Lung (tissue), 12 donors: ENCODE results near the gene PTTG1IP. TPM values are rescaled to one million over a fixed set of nuclear protein-coding genes. Genes with fewer than 3 reads are reported as not detected.

ENCODE experiments used
- ATAC-seq: fragments of 200-7000 bp; cut with Tn5 transposase; one replicate; pipeline ENCODE4 v1.9.1; 2020; ENCODE audit warnings: moderate number of reproducible peaks; ENCODE audit not compliant: insufficient read depth, low FRiP score
- DNase-seq, 3 donors: peaks; one replicate each; pipeline ENCODE4 v3.0.0-alpha.2; 2013 to 2017
- H3K27ac ChIP-seq, 2 donors: one replicate each; pipeline ENCODE4 v1.5.1; 2013; ENCODE audit warnings: mild to moderate bottlenecking in 2 of 2, moderate library complexity in 2 of 2, control low read depth in 1 of 2, inconsistent platforms in 1 of 2, low read depth in 1 of 2, low read length in 1 of 2
- H3K27me3 ChIP-seq, 3 donors: one replicate each; pipeline ENCODE4 v1.5.1; 2013; ENCODE audit warnings: low read length in 2 of 3; ENCODE audit not compliant: control insufficient read depth in 3 of 3, insufficient read depth in 3 of 3
- H3K36me3 ChIP-seq, 4 donors: one replicate each; pipeline ENCODE4 v1.5.1; 2013; ENCODE audit warnings: low read length in 4 of 4, mild to moderate bottlenecking in 1 of 4, moderate library complexity in 1 of 4; ENCODE audit not compliant: control insufficient read depth in 4 of 4, insufficient read depth in 4 of 4
- H3K4me1 ChIP-seq, 5 donors: one replicate each; pipeline ENCODE4 v1.5.1; 2013; ENCODE audit warnings: low read length in 5 of 5, mild to moderate bottlenecking in 2 of 5, moderate library complexity in 1 of 5; ENCODE audit not compliant: control insufficient read depth in 5 of 5, insufficient read depth in 5 of 5
- H3K4me3 ChIP-seq: one replicate; pipeline ENCODE4 v1.5.1; 2013; ENCODE audit warnings: mild to moderate bottlenecking, control low read depth, moderate library complexity
- H3K9ac ChIP-seq, 2 donors: one replicate each; pipeline ENCODE4 v1.5.1; 2013; ENCODE audit warnings: low read length in 2 of 2, control low read depth in 1 of 2; ENCODE audit not compliant: insufficient read depth in 1 of 2
- H3K9me3 ChIP-seq, 4 donors: one replicate each; pipeline ENCODE4 v1.5.1; 2013; ENCODE audit warnings: low read length in 3 of 4, mild to moderate bottlenecking in 1 of 4, moderate library complexity in 1 of 4; ENCODE audit not compliant: control insufficient read depth in 4 of 4, insufficient read depth in 3 of 4
- WGBS, 2 donors: extraction: QIAGEN DNeasy Blood & Tissue Kit; methylation state at CpG; one replicate each; pipeline ENCODE4 v1.1.7; 2013; 5-methylcytosine and 5-hydroxymethylcytosine counted together
- polyA plus RNA-seq, 2 donors: library from polyadenylated mRNA; stranded (reverse); fragments of 200-250 nt; gene quantifications; one replicate each; pipeline ENCODE4 v1.2.1, GENCODE V29; 2013
- total RNA-seq, 2 donors: library from RNA; depleted of rRNA in 1 of 2; stranded (reverse); fragments of >200 nt in 1 of 2; gene quantifications; one replicate each; pipeline ENCODE4 v1.2.1, GENCODE V29; 2014 to 2021
- TF ChIP-seq, protein P1 (sequence below): IDR thresholded peaks from 2 replicates; pipeline ENCODE4 v1.5.1; 2012; ENCODE audit warnings: mild to moderate bottlenecking; ENCODE audit errors: control extremely low read depth, extremely low read depth
- donor health status: control.
- donor health status: control.
- donor health status: Bipolar disorder and iron deficiency.
- donor health status: healthy.
- donor health status: DM: yes; HTN: yes; CAD: no.

The PTTG1IP gene
- total and polyA plus RNA-seq, 4 donors: 139 to 247 (median 226) TPM

DNA sequence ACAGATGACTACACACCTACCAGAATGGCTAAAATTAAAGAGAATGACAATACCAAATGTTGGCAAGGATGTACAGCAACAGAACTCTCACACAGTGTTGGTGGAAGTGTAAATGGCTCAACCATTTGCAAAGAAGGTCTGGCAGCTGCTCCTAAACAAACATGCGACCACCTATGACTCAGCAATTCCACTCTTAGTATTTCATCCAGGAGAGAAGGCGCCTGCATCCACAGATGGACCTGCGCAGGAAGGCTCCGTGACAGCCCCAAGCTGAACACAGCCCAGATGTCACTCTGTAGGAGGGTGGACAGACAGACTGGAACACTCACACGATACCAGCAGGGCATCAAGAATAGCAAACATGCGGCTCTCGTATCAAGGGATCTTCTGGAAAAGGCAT lies 6.7 kb downstream of the PTTG1IP start:
- H3K9ac ChIP-seq: no peak overlapping the region
- H3K36me3 ChIP-seq: peaks cover 0 to 21% (median 10%) of the 10 kb centered on the region in 4 donors
- H3K27me3 ChIP-seq: no peaks in the 10 kb centered on the region
- ATAC-seq (no peak), DNase-seq (no peak)
- H3K4me1 ChIP-seq: peaks cover 15 to 42% (median 30%) of the 10 kb centered on the region in 5 donors
- H3K9me3 ChIP-seq: no peaks in the 10 kb centered on the region
- peak overlapping the region in 1 of 2 donors; percentile 32 for H3K27ac ChIP-seq
- 58 to 74% methylated on average over 7 of the region's 7 CpGs for WGBS, 2 donors
- no peak overlapping the region for H3K4me3 ChIP-seq
- TF ChIP-seq, protein P1, sequence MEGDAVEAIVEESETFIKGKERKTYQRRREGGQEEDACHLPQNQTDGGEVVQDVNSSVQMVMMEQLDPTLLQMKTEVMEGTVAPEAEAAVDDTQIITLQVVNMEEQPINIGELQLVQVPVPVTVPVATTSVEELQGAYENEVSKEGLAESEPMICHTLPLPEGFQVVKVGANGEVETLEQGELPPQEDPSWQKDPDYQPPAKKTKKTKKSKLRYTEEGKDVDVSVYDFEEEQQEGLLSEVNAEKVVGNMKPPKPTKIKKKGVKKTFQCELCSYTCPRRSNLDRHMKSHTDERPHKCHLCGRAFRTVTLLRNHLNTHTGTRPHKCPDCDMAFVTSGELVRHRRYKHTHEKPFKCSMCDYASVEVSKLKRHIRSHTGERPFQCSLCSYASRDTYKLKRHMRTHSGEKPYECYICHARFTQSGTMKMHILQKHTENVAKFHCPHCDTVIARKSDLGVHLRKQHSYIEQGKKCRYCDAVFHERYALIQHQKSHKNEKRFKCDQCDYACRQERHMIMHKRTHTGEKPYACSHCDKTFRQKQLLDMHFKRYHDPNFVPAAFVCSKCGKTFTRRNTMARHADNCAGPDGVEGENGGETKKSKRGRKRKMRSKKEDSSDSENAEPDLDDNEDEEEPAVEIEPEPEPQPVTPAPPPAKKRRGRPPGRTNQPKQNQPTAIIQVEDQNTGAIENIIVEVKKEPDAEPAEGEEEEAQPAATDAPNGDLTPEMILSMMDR: no peak

DNA sequence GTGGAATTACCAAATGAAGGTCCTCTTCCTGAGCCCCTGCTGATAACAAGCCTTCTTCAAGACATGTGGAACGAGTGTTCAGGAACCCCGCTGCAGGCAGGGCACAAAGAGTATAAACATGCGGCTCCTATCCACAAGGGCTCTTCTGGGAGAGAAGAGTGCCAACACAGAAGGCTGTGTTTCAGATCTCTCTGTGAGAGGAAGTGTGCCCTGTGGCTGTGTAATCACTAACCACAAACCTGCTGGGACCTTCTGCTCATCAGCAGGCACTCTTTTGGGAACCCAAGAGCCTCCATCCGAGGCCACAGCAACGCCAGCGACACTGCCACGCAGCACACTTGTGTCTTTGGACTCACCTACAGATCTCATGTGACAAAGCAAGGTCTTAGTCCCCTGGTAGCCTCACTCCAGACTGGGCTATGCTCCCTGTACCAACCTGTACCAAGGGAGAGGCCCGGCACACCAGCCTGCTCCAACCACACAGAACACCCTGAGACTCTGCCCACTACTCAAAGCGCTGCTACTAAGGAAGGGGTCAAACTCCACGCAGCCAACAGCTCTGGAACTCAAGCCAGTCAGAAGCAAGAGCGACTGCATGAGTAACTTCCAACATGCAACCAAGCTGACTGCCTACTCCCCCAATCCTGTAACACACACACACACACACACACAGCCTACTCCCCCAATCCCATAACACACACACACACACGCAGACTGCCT lies 7.8 kb downstream of the PTTG1IP start:
- Histone ChIP-seq H3K4me3 (no peak overlapping the region), H3K27ac (no peak overlapping the region), H3K36me3 (peaks cover 0 to 28% (median 11%) of the 10 kb centered on the region in 4 donors), H3K27me3 (no peaks in the 10 kb centered on the region), H3K9ac (no peak overlapping the region), H3K4me1 (peaks cover 10 to 34% (median 20%) of the 10 kb centered on the region in 5 donors), H3K9me3 (no peaks in the 10 kb centered on the region)
- ATAC-seq: no peak
- DNase-seq: no peak
- TF ChIP-seq, protein P1: no peak
- WGBS, 2 donors: 37 to 51% methylated on average over 12 of the region's 12 CpGs

GRCh38 chr21:44862869-44863685 lies 10.4 kb downstream of the PTTG1IP start:
- H3K36me3 ChIP-seq: peaks cover 0 to 39% (median 24%) of the 10 kb centered on the region in 4 donors
- TF ChIP-seq, protein P1: no peak
- H3K27me3 ChIP-seq: no peaks in the 10 kb centered on the region
- H3K9me3 ChIP-seq: no peaks in the 10 kb centered on the region
- ATAC-seq (no peak), DNase-seq (no peak)
- no peak overlapping the region for H3K4me3 ChIP-seq
- no peak overlapping the region for H3K27ac ChIP-seq
- H3K4me1 ChIP-seq: peaks cover 0 to 26% (median 11%) of the 10 kb centered on the region in 5 donors
- no peak overlapping the region for H3K9ac ChIP-seq
- 81 to 91% methylated on average over 24 to 25 of the region's 25 CpGs for WGBS, 2 donors
